H1 (cell line): ENCODE results near the gene UBR7. TPM values are rescaled to one million over a fixed set of nuclear protein-coding genes. Genes with fewer than 3 reads are reported as not detected.

ENCODE experiments used
- RNF2 ChIP-seq: fragments of 200-900, 300-1000 bp; sonication (generic); IDR thresholded peaks from 2 replicates; pipeline ENCODE4 v1.7.1; 2016; ENCODE audit warnings: borderline replicate concordance, low read depth, mild to moderate bottlenecking, antibody characterized with exemption, low read length; ENCODE audit not compliant: poor library complexity, severe bottlenecking; ENCODE audit errors: missing control alignments
- polyA plus RNA-seq, 7 experiments: library from polyadenylated mRNA; depleted of rRNA in 3 of 7; stranded (reverse) in 5 of 7; unstranded in 2 of 7; fragments of >200 nt in 5 of 7; fragments of 200-250 nt in 2 of 7; gene quantifications; 1 replicate in 5 of 7; 2 replicates in 1 of 7; 4 replicates in 1 of 7; pipeline versions ENCODE4 v1.2.1 to v1.2.3, GENCODE V29; 2011 to 2013; ENCODE audit warnings: missing spikeins in 2 of 7, mixed read lengths in 2 of 7
- total RNA-seq: library from RNA; stranded (reverse); fragmentation: NEBNext Ultra II Directional; extraction: Animal tissue kit (Norgen Biotek cat#: 25700); gene quantifications from 2 replicates; pipeline ENCODE4 v1.2.1, GENCODE V29; 2021

Gene UBR7
- total and polyA plus RNA-seq, 2 of the 8 experiments (the other 6 are each of a cell fraction or from before 2014, with no cell fraction given): 20.1 to 28.4 TPM

DNA sequence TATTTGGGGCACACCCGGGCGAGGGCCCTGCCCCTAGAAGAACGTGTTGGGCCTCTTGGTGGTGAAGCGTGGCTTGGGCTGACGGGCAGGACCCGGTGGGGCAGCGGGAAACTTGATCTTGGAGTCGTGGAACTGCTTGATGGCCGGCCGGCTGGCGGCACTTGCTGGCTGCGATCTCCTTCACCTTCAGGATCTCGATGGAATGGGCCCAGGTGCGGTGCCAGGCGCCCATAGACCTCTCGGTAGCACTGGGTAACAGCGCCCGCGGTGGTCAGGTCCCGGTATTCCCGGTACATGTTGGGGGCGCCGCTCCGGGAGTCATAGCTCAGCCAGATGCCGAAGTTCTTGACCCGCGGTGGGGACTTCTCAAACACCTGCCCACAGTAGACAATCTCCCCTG, 16.5 kb downstream of the UBR7 start (continued):
- no peak for TF ChIP-seq RNF2
